Activated naive CD4-positive, alpha-beta T cell treated with anti-CD3 and anti-CD28 coated beads, Interleukin-2, amount 10 ng/mL, durations not matched to agents 7 days and 5 days (primary cell): ENCODE data around the gene FAM135A.
"Not testable (repeated sequence)": the region's sequence is repeated elsewhere in the genome, so short reads cannot be mapped to it uniquely, and the experiment has no call there.

Experiments
- CTCF ChIA-PET: fragments of 350-600 bp; sonication (Branson Sonifier 250); formaldehyde crosslinking; loops from one replicate; lab custom pipeline; 2021; ENCODE audit warnings: antibody characterized with exemption; lab: Charles Lee
- DNase-seq: peaks from one replicate; pipeline ENCODE4 v3.0.0-alpha.2; 2020
- H3K27ac Mint-ChIP-seq: one replicate; pipeline ENCODE4 v1.8.0; 2021; ENCODE audit warnings: mild to moderate bottlenecking, moderate library complexity, mixed read lengths
- H3K27me3 Mint-ChIP-seq: one replicate; pipeline ENCODE4 v1.8.0; 2021; ENCODE audit warnings: mild to moderate bottlenecking, mixed read lengths
- H3K36me3 Mint-ChIP-seq: one replicate; pipeline ENCODE4 v1.8.0; 2021; ENCODE audit warnings: mixed read lengths
- H3K4me1 Mint-ChIP-seq: one replicate; pipeline ENCODE4 v1.8.0; 2021; ENCODE audit warnings: mixed read lengths
- H3K4me3 Mint-ChIP-seq: one replicate; pipeline ENCODE4 v1.8.0; 2021; ENCODE audit warnings: mild to moderate bottlenecking, moderate library complexity, mixed read lengths
- H3K9me3 Mint-ChIP-seq: one replicate; pipeline ENCODE4 v1.8.0; 2021; ENCODE audit warnings: mixed read lengths

FAM135A gene

GRCh38 chr6:70411542-70412251, 1.6 kb upstream of the FAM135A start:
- CTCF ChIA-PET, result no interaction called here
- Mint-ChIP-seq H3K4me1 (peaks cover 25% of the 10 kb centered on the region), H3K36me3 (peaks cover 5% of the 10 kb centered on the region), H3K4me3 (peak overlapping the region; percentile 92), H3K9me3 (no peaks in the 10 kb centered on the region), H3K27me3 (peaks cover 14% of the 10 kb centered on the region), H3K27ac (no peak overlapping the region)
- no peak for DNase-seq

- peaks cover 25% of the 10 kb centered on the region for H3K4me1 Mint-ChIP-seq
- peak overlapping the region; percentile 92 for H3K4me3 Mint-ChIP-seq
- H3K27ac Mint-ChIP-seq, result peak overlapping the region; percentile 90
- H3K36me3 Mint-ChIP-seq, result peaks cover 5% of the 10 kb centered on the region
- H3K27me3 Mint-ChIP-seq, result peaks cover 14% of the 10 kb centered on the region
- DNase-seq, result peak; percentile 20
- CTCF ChIA-PET, result interaction anchor here (0.7 to 2.3 kb wide), 6 partner anchors 40 to 543 kb away, joined by 3 to 4 read pairs (median 4); no protein-coding TSS in a partner anchor
- H3K9me3 Mint-ChIP-seq, result no peaks in the 10 kb centered on the region
Measured at GRCh38 chr6:70412252-70413113, 825 bp upstream of the FAM135A start.

- Mint-ChIP-seq H3K4me1 (peaks cover 25% of the 10 kb centered on the region), H3K9me3 (no peaks in the 10 kb centered on the region), H3K36me3 (peaks cover 5% of the 10 kb centered on the region), H3K27ac (peak overlapping the region; percentile 85), H3K4me3 (peak overlapping the region; percentile 92), H3K27me3 (peaks cover 14% of the 10 kb centered on the region)
- CTCF ChIA-PET, result interaction anchor here (0.7 to 2.3 kb wide), 6 partner anchors 105 to 536 kb away, joined by 3 to 6 read pairs (median 4); no protein-coding TSS in a partner anchor
- peak; percentile 23 for DNase-seq
Measured at GRCh38 chr6:70413992-70414494, 735 bp downstream of the FAM135A start.

GRCh38 chr6:70414813-70415212, 1.5 kb downstream of the FAM135A start:
- CTCF ChIA-PET, result interaction anchor here (0.7 to 2.3 kb wide), 3 partner anchors 132 to 536 kb away, joined by 3 to 6 read pairs (median 4); no protein-coding TSS in a partner anchor

GRCh38 chr6:70415247-70415646, 1.9 kb downstream of the FAM135A start:
- CTCF ChIA-PET, result interaction anchor here (1.9 to 2.3 kb wide), 2 partner anchors 132 to 271 kb away, joined by 4 to 6 read pairs; no protein-coding TSS in a partner anchor
- H3K4me1 Mint-ChIP-seq, result peaks cover 25% of the 10 kb centered on the region
- H3K4me3 Mint-ChIP-seq, result peak overlapping the region; percentile 31

More at GRCh38 chr6:70414813-70415212, 1.5 kb downstream of the FAM135A start:
- Mint-ChIP-seq H3K4me1 (peaks cover 25% of the 10 kb centered on the region), H3K27ac (peak overlapping the region; percentile 85), H3K9me3 (no peaks in the 10 kb centered on the region), H3K27me3 (peaks cover 12% of the 10 kb centered on the region), H3K36me3 (peaks cover 8% of the 10 kb centered on the region), H3K4me3 (peak overlapping the region; percentile 92)
- DNase-seq, result no peak

GRCh38 chr6:70415660-70416059, 2.4 kb downstream of the FAM135A start:
- peaks cover 25% of the 10 kb centered on the region for H3K4me1 Mint-ChIP-seq
- H3K27me3 Mint-ChIP-seq, result peaks cover 8% of the 10 kb centered on the region
- H3K4me3 Mint-ChIP-seq, result no peak overlapping the region
- H3K27ac Mint-ChIP-seq, result no peak overlapping the region
- CTCF ChIA-PET, result interaction anchor here (1.9 kb wide), 1 partner anchor 271 kb away, joined by 6 read pairs; no protein-coding TSS in a partner anchor
- H3K9me3 Mint-ChIP-seq, result no peaks in the 10 kb centered on the region
- peaks cover 8% of the 10 kb centered on the region for H3K36me3 Mint-ChIP-seq
- no peak for DNase-seq

More at GRCh38 chr6:70415247-70415646, 1.9 kb downstream of the FAM135A start:
- H3K9me3 Mint-ChIP-seq, result no peaks in the 10 kb centered on the region
- H3K27me3 Mint-ChIP-seq, result peaks cover 8% of the 10 kb centered on the region
- H3K27ac Mint-ChIP-seq, result peak overlapping the region; percentile 5
- DNase-seq, result no peak
- H3K36me3 Mint-ChIP-seq, result peaks cover 8% of the 10 kb centered on the region

GRCh38 chr6:70421509-70421908, 8.2 kb downstream of the FAM135A start:
- Mint-ChIP-seq H3K4me1 (no peaks in the 10 kb centered on the region), H3K9me3 (no peaks in the 10 kb centered on the region), H3K4me3 (no peak overlapping the region), H3K36me3 (peaks cover 3% of the 10 kb centered on the region), H3K27me3 (no peaks in the 10 kb centered on the region), H3K27ac (no peak overlapping the region)
- no peak for DNase-seq
- CTCF ChIA-PET, result interaction anchor here (0.8 to 1.0 kb wide), 2 partner anchors 53 to 111 kb away, joined by 3 read pairs; no protein-coding TSS in a partner anchor

- no peaks in the 10 kb centered on the region for H3K9me3 Mint-ChIP-seq
- no peaks in the 10 kb centered on the region for H3K4me1 Mint-ChIP-seq
- H3K4me3 Mint-ChIP-seq, result no peak overlapping the region
- no peaks in the 10 kb centered on the region for H3K27me3 Mint-ChIP-seq
- peaks cover 3% of the 10 kb centered on the region for H3K36me3 Mint-ChIP-seq
- no peak for DNase-seq
- H3K27ac Mint-ChIP-seq, result no peak overlapping the region
- CTCF ChIA-PET, result no interaction called here
Measured at GRCh38 chr6:70423189-70424134, 10.2 kb downstream of the FAM135A start.

GRCh38 chr6:70424291-70424690, 11.0 kb downstream of the FAM135A start:
- Mint-ChIP-seq H3K9me3 (no peaks in the 10 kb centered on the region), H3K27ac (no peak overlapping the region), H3K27me3 (no peaks in the 10 kb centered on the region), H3K4me3 (no peak overlapping the region), H3K36me3 (peaks cover 5% of the 10 kb centered on the region), H3K4me1 (no peaks in the 10 kb centered on the region)
- DNase-seq, result no peak
- CTCF ChIA-PET, result no interaction called here

- CTCF ChIA-PET, result no interaction called here
- H3K36me3 Mint-ChIP-seq, result peaks cover 4% of the 10 kb centered on the region
- H3K27me3 Mint-ChIP-seq, result no peaks in the 10 kb centered on the region
- H3K4me3 Mint-ChIP-seq, result no peak overlapping the region
- no peaks in the 10 kb centered on the region for H3K4me1 Mint-ChIP-seq
- H3K9me3 Mint-ChIP-seq, result no peaks in the 10 kb centered on the region
- DNase-seq, result no peak
- no peak overlapping the region for H3K27ac Mint-ChIP-seq
Measured at GRCh38 chr6:70436320-70436719, 23.0 kb downstream of the FAM135A start.

GRCh38 chr6:70445001-70445400, 31.7 kb downstream of the FAM135A start:
- H3K27ac Mint-ChIP-seq, result no peak overlapping the region

GRCh38 chr6:70447343-70448070, 34.2 kb downstream of the FAM135A start:
- CTCF ChIA-PET, result not testable (repeated sequence)

More at GRCh38 chr6:70445001-70445400, 31.7 kb downstream of the FAM135A start:
- Mint-ChIP-seq H3K4me1 (no peaks in the 10 kb centered on the region), H3K27me3 (no peaks in the 10 kb centered on the region), H3K36me3 (peaks cover 2% of the 10 kb centered on the region), H3K9me3 (peaks cover 9% of the 10 kb centered on the region), H3K4me3 (no peak overlapping the region)
- no peak for DNase-seq
- CTCF ChIA-PET, result no interaction called here

GRCh38 chr6:70453899-70454298, 40.6 kb downstream of the FAM135A start:
- peaks cover 16% of the 10 kb centered on the region for H3K36me3 Mint-ChIP-seq
- CTCF ChIA-PET, DNase-seq, H3K9me3 Mint-ChIP-seq, H3K4me1 Mint-ChIP-seq, H3K4me3 Mint-ChIP-seq, H3K27me3 Mint-ChIP-seq, H3K27ac Mint-ChIP-seq: not testable (repeated sequence)

More at GRCh38 chr6:70447343-70448070, 34.2 kb downstream of the FAM135A start:
- not testable (repeated sequence) for H3K27me3 Mint-ChIP-seq, H3K27ac Mint-ChIP-seq, H3K9me3 Mint-ChIP-seq, H3K36me3 Mint-ChIP-seq, DNase-seq, H3K4me3 Mint-ChIP-seq, H3K4me1 Mint-ChIP-seq
